Muscle of back (tissue), 13 donors: ENCODE data around the gene RIN1. TPM values are rescaled to one million over a fixed set of nuclear protein-coding genes. Genes with fewer than 3 reads are reported as not detected.
A peak's percentile ranks its signal among the peaks of the same experiment; 100 is the strongest.
"Not testable (repeated sequence)": the region's sequence is repeated elsewhere in the genome, so short reads cannot be mapped to it uniquely, and the experiment has no call there.

Source experiments
- DNase-seq, 3 donors: peaks; one replicate each; pipeline versions ENCODE4 v3.0.0 to v3.0.0-alpha.2; 2013
- long read RNA-seq, 9 donors: transcript quantifications; one replicate each; lab custom pipeline, GENCODE V29; 2026
- polyA plus RNA-seq, 10 donors: library from polyadenylated mRNA; unstranded; fragments of 120-200 nt; gene quantifications; one replicate each; pipeline ENCODE4 v1.2.1, GENCODE V29; 2013; ENCODE audit not compliant: insufficient read length in 10 of 10

The RIN1 gene
- polyA plus RNA-seq, result 1 to 10 TPM; 3.9 to 8.1 (median 6.0) TPM
- long read RNA-seq, donor 1, partial matches to known transcripts, result 0 of 1 reads
- long read RNA-seq, donor 1, other reads (novel, unspliced or antisense), result 0 of 1 reads
- long read RNA-seq, donor 2, result 0 reads
- long read RNA-seq, donor 3, result 0 reads
- long read RNA-seq, donor 4, partial matches to known transcripts, result 0 of 1 reads
- long read RNA-seq, donor 4, other reads (novel, unspliced or antisense), result 0 of 1 reads
- long read RNA-seq, donor 5, partial matches to known transcripts, result 0 of 1 reads
- long read RNA-seq, donor 5, other reads (novel, unspliced or antisense), result 0 of 1 reads
- long read RNA-seq, donor 6, partial matches to known transcripts, result 0 of 1 reads
- long read RNA-seq, donor 6, other reads (novel, unspliced or antisense), result 0 of 1 reads
- long read RNA-seq, donor 7, result 0 reads
- long read RNA-seq, donor 8, result 0 reads
- long read RNA-seq, donor 9, result 0 reads

GRCh38 chr11:66336234-66337102, at the start of gene RIN1:
Gene RIN1, minus strand, starts transcription at chr11:66336434. Its CDS starts 32 bp downstream, at chr11:66336402.
- DNase-seq, result peak; percentile 58 to 82 (median 79)

GRCh38 chr11:66384316-66384715, 48.1 kb upstream of the RIN1 start:
- DNase-seq, result not testable (repeated sequence)

GRCh38 chr11:66380264-66380663, 44.0 kb upstream of the RIN1 start:
- DNase-seq, result not testable (repeated sequence)

- not testable (repeated sequence) for DNase-seq
Measured at GRCh38 chr11:66373690-66374287, 37.6 kb upstream of the RIN1 start.

- DNase-seq, result peak in 1 of 3 donors; percentile 45
Measured at GRCh38 chr11:66373265-66373664, 37.0 kb upstream of the RIN1 start.

- peak; percentile 22 to 58 (median 38) for DNase-seq
Measured at GRCh38 chr11:66371627-66372415, 35.6 kb upstream of the RIN1 start, which contains the start of gene SLC29A2. Gene SLC29A2, minus strand, starts transcription at chr11:66371760. Its CDS starts 169 bp downstream, at chr11:66371591.

GRCh38 chr11:66369073-66369894, 33.0 kb upstream of the RIN1 start:
- no peak for DNase-seq

- no peak for DNase-seq
Measured at GRCh38 chr11:66368484-66368883, 32.2 kb upstream of the RIN1 start.

- no peak for DNase-seq
Measured at GRCh38 chr11:66367561-66368312, 31.5 kb upstream of the RIN1 start.

- DNase-seq, result no peak
Measured at GRCh38 chr11:66366844-66367477, 30.7 kb upstream of the RIN1 start.

GRCh38 chr11:66365711-66366619, 29.7 kb upstream of the RIN1 start:
- no peak for DNase-seq

GRCh38 chr11:66365166-66365565, 28.9 kb upstream of the RIN1 start:
- DNase-seq, result no peak

- no peak for DNase-seq
Measured at GRCh38 chr11:66363805-66364535, 27.7 kb upstream of the RIN1 start.

- no peak for DNase-seq
Measured at GRCh38 chr11:66363187-66363601, 27.0 kb upstream of the RIN1 start.

- no peak for DNase-seq
Measured at GRCh38 chr11:66362481-66363147, 26.4 kb upstream of the RIN1 start.

GRCh38 chr11:66361502-66361941, 25.3 kb upstream of the RIN1 start:
- no peak for DNase-seq
